Trophoblast cell (in vitro differentiated cells and primary cell): Measurements from ENCODE around the gene RDM1.

Source experiments
- DNase-seq, 2 donors: peaks; one replicate each; pipeline ENCODE4 v3.0.0-alpha.2; 2016
- H2AFZ ChIP-seq: 2 replicates; pipeline ENCODE4 v1.6.1; 2013; ENCODE audit warnings: low read length, moderate library complexity, mild to moderate bottlenecking; ENCODE audit not compliant: insufficient read depth, poor library complexity
- H2AK5ac ChIP-seq: 2 replicates; pipeline ENCODE4 v1.6.1; 2013; ENCODE audit warnings: mild to moderate bottlenecking, low read length
- H2BK120ac ChIP-seq: 2 replicates; pipeline ENCODE4 v1.6.1; 2013; ENCODE audit warnings: low read length, mild to moderate bottlenecking, moderate library complexity; ENCODE audit not compliant: insufficient read depth, poor library complexity
- H2BK12ac ChIP-seq: 2 replicates; pipeline ENCODE4 v1.6.1; 2013; ENCODE audit warnings: mild to moderate bottlenecking, low read length, moderate library complexity
- H2BK5ac ChIP-seq: 2 replicates; pipeline ENCODE4 v1.6.1; 2013; ENCODE audit warnings: low read length, low read depth, moderate library complexity, mild to moderate bottlenecking; ENCODE audit not compliant: poor library complexity
- H3K14ac ChIP-seq: 2 replicates; pipeline ENCODE4 v1.6.1; 2013; ENCODE audit warnings: mild to moderate bottlenecking, low read length
- H3K18ac ChIP-seq: 2 replicates; pipeline ENCODE4 v1.6.1; 2013; ENCODE audit warnings: mild to moderate bottlenecking, low read length
- H3K23ac ChIP-seq: 2 replicates; pipeline ENCODE4 v1.6.1; 2013; ENCODE audit warnings: low read length
- H3K27ac ChIP-seq: 2 replicates; pipeline ENCODE4 v1.5.1; 2013; ENCODE audit warnings: low read depth, mild to moderate bottlenecking, inconsistent platforms, low read length, moderate library complexity
- H3K27me3 ChIP-seq: 2 replicates; pipeline ENCODE4 v1.6.1; 2013; ENCODE audit warnings: inconsistent platforms, mild to moderate bottlenecking, low read length, moderate library complexity; ENCODE audit not compliant: insufficient read depth
- H3K36me3 ChIP-seq, 2 experiments: 1 replicate in 1 of 2; 2 replicates in 1 of 2; pipeline ENCODE4 v1.6.1; 2013; ENCODE audit warnings: low read length in 2 of 2, mild to moderate bottlenecking in 2 of 2, moderate library complexity in 1 of 2; ENCODE audit not compliant: insufficient read depth in 2 of 2, control insufficient read depth in 1 of 2
- H3K4ac ChIP-seq: 2 replicates; pipeline ENCODE4 v1.6.1; 2013; ENCODE audit warnings: low read depth, mild to moderate bottlenecking, low read length, moderate library complexity
- H3K4me1 ChIP-seq, 2 experiments: 1 replicate in 1 of 2; 2 replicates in 1 of 2; pipeline ENCODE4 v1.6.1; 2013; ENCODE audit warnings: low read length in 2 of 2, mild to moderate bottlenecking in 2 of 2, moderate library complexity in 1 of 2; ENCODE audit not compliant: insufficient read depth in 2 of 2, control insufficient read depth in 1 of 2
- H3K4me2 ChIP-seq: 2 replicates; pipeline ENCODE4 v1.6.1; 2013; ENCODE audit warnings: inconsistent platforms, mild to moderate bottlenecking, low read length, moderate library complexity
- H3K4me3 ChIP-seq: 2 replicates; pipeline ENCODE4 v1.5.1; 2013; ENCODE audit warnings: mild to moderate bottlenecking, low read depth, low read length, inconsistent platforms
- H3K79me1 ChIP-seq: one replicate; pipeline ENCODE4 v1.6.1; 2013; ENCODE audit warnings: low read length
- H3K79me2 ChIP-seq: 2 replicates; pipeline ENCODE4 v1.6.1; 2013; ENCODE audit warnings: low read length, mild to moderate bottlenecking; ENCODE audit not compliant: control insufficient read depth, insufficient read depth, poor library complexity
- H3K9ac ChIP-seq: 2 replicates; pipeline ENCODE4 v1.6.1; 2013; ENCODE audit warnings: mild to moderate bottlenecking, low read length
- H3K9me3 ChIP-seq: 2 replicates; pipeline ENCODE4 v1.6.1; 2013; ENCODE audit warnings: low read depth, mild to moderate bottlenecking, control low read depth, inconsistent platforms, low read length; ENCODE audit not compliant: insufficient read depth
- H4K12ac ChIP-seq: 2 replicates; pipeline ENCODE4 v1.6.1; 2013; ENCODE audit warnings: low read depth, mild to moderate bottlenecking, low read length, moderate library complexity
- H4K8ac ChIP-seq: 2 replicates; pipeline ENCODE4 v1.6.1; 2013; ENCODE audit warnings: low read depth, mild to moderate bottlenecking, low read length, moderate library complexity
- H4K91ac ChIP-seq: one replicate; pipeline ENCODE4 v1.6.1; 2013; ENCODE audit warnings: low read depth, mild to moderate bottlenecking, low read length, moderate library complexity
- WGBS: extraction: QIAGEN DNeasy Blood & Tissue Kit; methylation state at CpG from one replicate; pipeline ENCODE4 v1.1.7; 2013; ENCODE audit warnings: missing lambda C conversion rate; ENCODE audit not compliant: insufficient read length, insufficient coverage; ENCODE audit errors: extremely low coverage; 5-methylcytosine and 5-hydroxymethylcytosine counted together

The RDM1 gene

DNA sequence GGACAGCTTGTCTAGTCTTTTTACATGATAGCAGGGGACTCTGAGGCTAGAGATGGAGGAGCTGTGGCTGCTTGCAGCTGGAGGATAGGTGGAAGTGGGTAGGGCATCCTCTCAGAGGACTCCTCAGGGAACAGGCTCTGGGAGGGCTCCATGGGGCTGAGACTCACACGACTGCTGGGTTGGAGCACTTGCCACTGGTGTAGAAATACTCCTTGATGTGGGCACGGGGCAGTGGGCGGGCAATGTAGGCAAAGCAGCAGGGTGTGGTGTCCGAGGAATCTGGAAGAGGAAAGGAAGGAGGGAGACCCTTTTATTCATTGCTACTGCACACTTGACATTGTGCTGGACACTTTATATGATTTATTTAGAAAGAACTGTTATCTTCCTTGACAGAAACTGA, 52.2 kb downstream of the RDM1 start:
- Histone ChIP-seq H3K14ac (no peak overlapping the region), H2AFZ (no peak overlapping the region), H3K23ac (no peak overlapping the region), H3K18ac (no peak overlapping the region), H3K27ac (no peak overlapping the region), H4K91ac (no peak overlapping the region), H2BK12ac (no peak overlapping the region), H3K4me3 (no peak overlapping the region), H3K27me3 (no peaks in the 10 kb centered on the region), H2AK5ac (no peak overlapping the region), H3K79me2 (no peaks in the 10 kb centered on the region), H3K79me1 (no peaks in the 10 kb centered on the region), H3K4ac (no peak overlapping the region), H3K36me3 (no peaks in the 10 kb centered on the region), H3K4me1 (peaks cover 6% of the 10 kb centered on the region in 2 experiments), H3K9me3 (no peaks in the 10 kb centered on the region), H2BK5ac (no peak overlapping the region), H4K12ac (no peak overlapping the region), H2BK120ac (no peak overlapping the region), H4K8ac (no peak overlapping the region), H3K9ac (no peak overlapping the region), H3K4me2 (no peak overlapping the region)
- no peak for DNase-seq
- no CpG with 5 or more reads among the region's 4 CpGs for WGBS

DNA sequence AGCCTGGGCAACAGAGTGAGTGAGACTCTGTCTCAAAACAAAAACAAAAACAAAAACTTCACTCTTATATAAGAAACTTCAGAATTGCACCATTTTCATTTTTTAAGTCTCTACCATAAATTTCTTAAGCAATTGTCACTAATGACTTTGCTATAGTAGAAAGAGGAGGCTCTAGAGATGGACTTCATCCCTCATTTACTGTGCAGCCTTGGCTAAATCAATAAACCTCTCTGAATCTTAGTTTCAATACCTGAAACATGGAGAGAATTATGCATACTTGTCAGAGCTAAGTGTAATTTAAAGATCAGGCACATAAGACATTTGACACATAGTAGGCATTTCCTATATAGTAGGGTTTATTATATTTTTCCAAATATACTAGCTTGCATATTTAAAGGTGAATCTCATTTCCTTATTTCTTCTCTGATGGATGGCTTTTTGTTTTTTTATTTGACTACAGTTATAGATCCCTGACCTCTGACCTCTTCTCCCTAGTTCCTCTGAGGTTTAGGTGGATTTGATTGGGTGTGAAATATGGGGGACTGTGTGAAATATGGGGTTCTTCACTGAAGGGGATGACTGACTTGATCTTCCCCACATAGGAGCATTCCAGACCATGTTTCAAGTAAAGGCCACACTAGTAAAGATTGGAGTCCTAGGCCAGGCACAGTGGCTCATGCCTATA, 53.1 kb downstream of the RDM1 start:
- H4K12ac ChIP-seq, result no peak overlapping the region
- H3K79me2 ChIP-seq, result no peaks in the 10 kb centered on the region
- H4K8ac ChIP-seq, result no peak overlapping the region
- H3K9ac ChIP-seq, result no peak overlapping the region
- H3K9me3 ChIP-seq, result no peaks in the 10 kb centered on the region
- H3K4me2 ChIP-seq, result no peak overlapping the region
- H3K14ac ChIP-seq, result no peak overlapping the region
- H3K36me3 ChIP-seq, result no peaks in the 10 kb centered on the region
- H3K4ac ChIP-seq, result no peak overlapping the region
- no peak overlapping the region for H2BK12ac ChIP-seq
- peaks cover 6% of the 10 kb centered on the region in 2 experiments for H3K4me1 ChIP-seq
- H2BK120ac ChIP-seq, result no peak overlapping the region
- H3K27me3 ChIP-seq, result no peaks in the 10 kb centered on the region
- no peak overlapping the region for H2AK5ac ChIP-seq
- H3K27ac ChIP-seq, result no peak overlapping the region
- H2AFZ ChIP-seq, result no peak overlapping the region
- H3K4me3 ChIP-seq, result no peak overlapping the region
- DNase-seq, result no peak
- H4K91ac ChIP-seq, result no peak overlapping the region
- no peaks in the 10 kb centered on the region for H3K79me1 ChIP-seq
- H2BK5ac ChIP-seq, result no peak overlapping the region
- H3K18ac ChIP-seq, result no peak overlapping the region
- no peak overlapping the region for H3K23ac ChIP-seq

DNA sequence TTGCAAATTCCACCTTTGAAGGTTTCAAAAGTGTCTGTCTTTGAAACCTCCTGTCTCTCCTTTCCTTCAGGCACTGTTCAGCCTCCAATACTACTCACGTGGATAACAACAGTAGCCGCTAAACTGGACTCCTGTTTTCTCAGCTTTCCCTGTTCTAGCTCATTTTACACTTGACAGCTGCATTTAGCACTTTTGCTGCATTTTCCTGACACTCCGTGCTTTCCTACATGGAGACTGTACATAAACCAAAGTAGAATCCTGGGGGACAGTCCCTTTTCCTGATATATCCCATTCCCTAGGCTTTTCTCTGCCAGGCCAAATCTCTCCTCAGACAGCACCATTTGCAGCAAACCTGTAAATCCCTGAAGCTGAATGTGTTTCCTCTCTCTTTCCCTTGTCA, 54.0 kb downstream of the RDM1 start:
- Histone ChIP-seq H3K18ac (no peak overlapping the region), H3K14ac (no peak overlapping the region), H3K9me3 (no peaks in the 10 kb centered on the region), H3K27me3 (no peaks in the 10 kb centered on the region), H3K9ac (no peak overlapping the region), H2BK12ac (no peak overlapping the region), H3K23ac (no peak overlapping the region), H3K4me3 (no peak overlapping the region), H2AK5ac (no peak overlapping the region), H3K79me2 (no peaks in the 10 kb centered on the region), H3K4me1 (peaks cover 6% of the 10 kb centered on the region in 2 experiments), H2BK5ac (no peak overlapping the region), H3K79me1 (no peaks in the 10 kb centered on the region), H4K91ac (no peak overlapping the region), H3K36me3 (no peaks in the 10 kb centered on the region), H2AFZ (no peak overlapping the region), H4K8ac (no peak overlapping the region), H2BK120ac (no peak overlapping the region), H4K12ac (no peak overlapping the region), H3K4ac (no peak overlapping the region), H3K27ac (no peak overlapping the region), H3K4me2 (no peak overlapping the region)
- no CpG with 5 or more reads among the region's 3 CpGs for WGBS
- no peak for DNase-seq

DNA sequence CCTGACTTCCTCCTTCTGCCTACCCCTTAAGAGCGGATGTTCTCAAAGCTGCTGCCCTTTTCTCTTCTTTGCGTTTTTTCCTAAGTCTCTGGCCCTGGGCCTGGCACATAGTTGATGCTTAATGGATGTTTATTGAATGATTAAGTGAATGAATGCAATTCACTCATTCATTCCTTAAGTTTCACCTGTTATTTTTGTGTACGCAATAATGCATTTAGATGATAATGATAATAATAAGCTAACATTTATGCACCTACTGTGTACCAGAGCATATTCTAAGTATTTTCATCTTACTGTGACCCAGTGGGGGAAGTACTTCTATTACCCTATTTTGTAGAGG, 54.8 kb downstream of the RDM1 start:
- no peak overlapping the region for H4K91ac ChIP-seq

More for the DNA sequence above, 54.8 kb downstream of the RDM1 start:
- H2AK5ac ChIP-seq, result no peak overlapping the region
- H3K18ac ChIP-seq, result no peak overlapping the region
- H2AFZ ChIP-seq, result no peak overlapping the region
- H3K36me3 ChIP-seq, result no peaks in the 10 kb centered on the region
- H3K27ac ChIP-seq, result no peak overlapping the region
- no peaks in the 10 kb centered on the region for H3K9me3 ChIP-seq
- H2BK5ac ChIP-seq, result no peak overlapping the region
- no peak overlapping the region for H2BK120ac ChIP-seq
- no peak overlapping the region for H4K8ac ChIP-seq
- H2BK12ac ChIP-seq, result no peak overlapping the region
- no peak overlapping the region for H3K4me3 ChIP-seq
- no peak overlapping the region for H3K14ac ChIP-seq
- WGBS, result no CpG with 5 or more reads among the region's 3 CpGs
- no peak overlapping the region for H4K12ac ChIP-seq
- DNase-seq, result no peak
- H3K4me2 ChIP-seq, result no peak overlapping the region
- H3K4ac ChIP-seq, result no peak overlapping the region
- no peak overlapping the region for H3K9ac ChIP-seq
- H3K23ac ChIP-seq, result no peak overlapping the region
- H3K4me1 ChIP-seq, result peaks cover 6% of the 10 kb centered on the region in 2 experiments
- H3K27me3 ChIP-seq, result no peaks in the 10 kb centered on the region
- H3K79me1 ChIP-seq, result no peaks in the 10 kb centered on the region
- H3K79me2 ChIP-seq, result no peaks in the 10 kb centered on the region
